SHP77 treated with DMSO at 0.1 percent for 48 hours (cell line): ENCODE results near the gene THADA.

Experiments
- DNase-seq: peaks from one replicate; lab custom pipeline; 2025; lab: John Stamatoyannopoulos, UW

The THADA gene

DNA sequence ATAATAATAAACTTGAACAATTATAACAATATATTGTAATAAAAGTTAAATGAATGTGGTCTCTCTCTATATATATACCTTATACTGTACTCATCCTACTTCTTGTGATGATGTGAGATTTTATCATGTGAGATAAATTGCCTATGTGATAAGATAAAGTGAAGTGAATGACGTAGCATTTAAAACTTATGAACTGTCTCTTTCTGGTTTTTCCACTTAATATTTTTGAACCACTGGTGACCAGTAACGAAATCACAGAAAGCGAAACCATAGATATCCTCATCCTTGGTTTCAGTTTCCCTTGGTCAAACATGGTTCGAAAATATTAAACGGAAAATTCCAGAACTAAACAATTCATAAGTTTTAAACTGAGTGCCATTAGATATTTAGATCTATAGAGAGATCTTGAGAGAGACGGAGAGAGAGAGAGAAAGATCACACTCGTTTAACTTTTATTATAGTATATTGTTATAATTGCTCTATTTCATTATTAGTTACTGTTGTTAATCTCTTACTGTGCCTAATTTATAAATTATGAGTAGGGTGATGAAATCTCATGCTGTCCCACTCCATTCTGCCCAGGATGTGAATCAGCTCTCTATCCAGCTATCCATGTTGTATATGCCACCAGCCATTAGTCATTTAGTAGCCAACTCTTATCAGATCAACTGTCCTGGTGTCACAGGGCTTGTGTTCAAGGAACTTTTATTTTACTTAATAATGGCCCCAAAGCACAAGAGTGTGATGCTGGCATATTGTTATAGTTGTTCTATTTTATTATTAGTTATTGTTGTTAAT, 156.8 kb downstream of the THADA start:
- DNase-seq, result no peak

DNA sequence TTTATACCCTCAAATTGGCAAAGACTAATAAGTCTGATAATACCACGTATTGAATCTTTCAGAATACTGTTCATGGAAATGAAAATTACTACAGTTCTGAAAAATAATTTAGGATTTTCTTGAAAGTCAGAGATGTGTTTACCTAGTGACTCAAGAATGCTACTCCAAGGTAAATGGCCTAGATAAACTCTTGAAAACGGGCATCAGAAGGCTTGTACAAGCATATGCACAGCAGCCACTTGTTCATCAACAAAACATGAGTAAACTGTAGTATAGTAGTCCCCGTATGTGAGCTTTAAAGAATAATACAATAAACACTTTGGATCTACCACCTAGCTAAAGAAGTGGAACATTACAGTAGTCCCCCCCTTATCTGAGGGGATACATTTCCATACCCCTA, 157.5 kb downstream of the THADA start:
- no peak for DNase-seq

DNA sequence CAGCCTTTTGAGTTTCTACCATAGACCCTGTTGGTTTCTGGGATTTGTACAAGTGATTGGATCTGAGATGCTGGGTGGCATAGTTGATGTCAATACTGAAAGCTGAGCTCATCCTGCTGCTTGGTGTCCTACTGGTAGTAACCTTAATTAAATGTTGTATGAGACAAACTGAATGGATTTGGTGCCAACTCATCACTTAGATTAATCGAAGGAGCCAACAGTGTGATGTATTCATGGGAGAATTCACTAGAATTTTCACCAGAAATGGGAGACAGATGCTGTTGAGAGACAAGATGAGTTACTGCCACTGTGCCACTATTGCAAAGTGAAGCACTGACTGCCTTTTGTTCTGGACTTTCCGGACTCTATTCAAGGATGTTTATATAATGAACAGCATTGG, 158.5 kb downstream of the THADA start:
- DNase-seq, result no peak

DNA sequence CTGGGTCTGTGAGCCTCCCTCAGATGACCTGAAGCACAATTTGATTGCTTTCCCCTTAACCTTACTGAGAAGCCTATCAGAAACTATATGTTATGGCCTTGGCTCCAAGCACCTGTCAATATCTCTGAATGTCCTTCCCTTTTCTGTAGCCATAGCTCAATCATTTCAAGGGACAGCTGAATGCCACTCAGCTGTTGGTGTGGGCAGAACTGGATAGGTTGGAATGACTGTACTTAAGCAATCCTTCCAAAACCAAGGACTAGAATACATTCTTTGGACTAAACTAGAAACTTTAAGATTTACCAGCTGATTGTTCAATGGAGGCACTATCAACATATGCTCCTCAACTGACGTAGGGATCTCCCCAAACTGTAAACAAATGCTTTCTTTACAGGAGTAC, 159.4 kb downstream of the THADA start:
- no peak for DNase-seq

DNA sequence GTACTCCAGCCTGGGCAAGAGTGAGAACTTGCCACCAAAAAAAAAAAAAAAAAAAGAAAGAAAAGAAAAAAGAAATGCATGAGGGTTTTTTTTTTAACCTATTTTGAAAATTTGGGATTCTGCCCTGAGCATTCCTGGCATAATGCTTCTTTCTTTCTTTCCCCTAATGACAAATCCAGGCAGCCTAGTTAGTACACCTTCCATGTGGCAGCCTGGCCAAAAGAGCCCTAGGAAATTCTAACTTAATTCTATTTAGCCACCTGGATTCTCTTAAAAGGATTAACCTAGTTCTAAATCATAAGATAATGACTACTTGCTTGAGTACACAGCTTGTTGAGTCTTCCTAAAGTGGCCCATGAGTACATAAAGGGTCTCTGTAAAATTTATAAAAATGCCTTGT, 160.1 kb downstream of the THADA start:
- no peak for DNase-seq

DNA sequence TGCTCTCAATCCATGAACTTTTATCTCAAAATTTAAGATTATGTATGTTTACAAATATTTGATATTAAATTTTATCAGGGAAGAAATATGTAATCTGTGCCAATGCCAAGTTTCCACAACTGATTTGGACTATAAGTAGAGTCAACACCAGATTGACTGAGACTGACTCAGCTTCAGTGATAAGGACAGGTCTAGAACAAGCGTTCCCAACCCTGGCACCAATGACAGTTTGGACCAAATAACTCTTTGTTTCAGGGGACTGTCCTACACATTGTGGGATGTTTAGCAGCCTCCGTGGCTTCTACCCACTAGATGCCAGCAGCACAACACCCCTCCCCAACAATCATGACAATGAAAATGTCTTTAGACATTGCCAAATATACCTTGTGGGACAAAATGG, 165.3 kb downstream of the THADA start:
- no peak for DNase-seq

DNA sequence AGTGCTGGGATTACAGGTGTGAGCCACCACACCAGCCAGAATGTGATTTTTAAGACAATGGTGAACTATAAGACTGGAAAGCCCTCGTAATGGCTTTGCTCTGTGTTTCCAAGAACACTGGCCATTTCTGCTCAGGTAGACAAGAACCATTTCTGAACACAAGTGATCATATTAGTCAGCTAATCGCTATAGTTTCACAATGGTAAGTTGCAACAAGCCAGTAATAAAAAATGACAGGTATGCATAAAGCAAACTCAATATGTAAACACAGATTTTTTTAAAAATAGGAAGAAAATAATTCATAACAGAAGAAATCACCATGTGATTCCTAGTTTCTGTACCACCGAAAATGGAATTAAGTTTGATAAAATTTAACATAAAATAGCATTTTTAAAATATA, 166.5 kb downstream of the THADA start:
- no peak for DNase-seq

DNA sequence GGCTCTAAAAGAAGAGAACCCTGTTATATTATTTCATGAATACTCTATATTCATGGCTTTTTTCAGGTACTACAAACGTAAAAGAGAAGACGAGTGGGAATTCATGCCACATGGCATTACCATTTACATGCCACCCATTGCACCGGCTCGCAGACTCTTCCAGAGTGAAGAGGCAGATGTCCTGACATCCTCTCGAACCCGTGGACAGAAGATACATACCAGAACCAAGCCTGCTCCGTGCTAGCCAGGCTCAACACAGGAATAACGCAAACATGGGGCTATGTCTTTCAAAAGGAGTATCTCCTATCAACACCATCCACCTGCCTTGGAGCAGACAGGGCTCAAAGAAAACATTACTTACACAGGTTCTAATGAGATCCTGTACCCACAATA, 168.8 kb downstream of the THADA start:
- no peak for DNase-seq

DNA sequence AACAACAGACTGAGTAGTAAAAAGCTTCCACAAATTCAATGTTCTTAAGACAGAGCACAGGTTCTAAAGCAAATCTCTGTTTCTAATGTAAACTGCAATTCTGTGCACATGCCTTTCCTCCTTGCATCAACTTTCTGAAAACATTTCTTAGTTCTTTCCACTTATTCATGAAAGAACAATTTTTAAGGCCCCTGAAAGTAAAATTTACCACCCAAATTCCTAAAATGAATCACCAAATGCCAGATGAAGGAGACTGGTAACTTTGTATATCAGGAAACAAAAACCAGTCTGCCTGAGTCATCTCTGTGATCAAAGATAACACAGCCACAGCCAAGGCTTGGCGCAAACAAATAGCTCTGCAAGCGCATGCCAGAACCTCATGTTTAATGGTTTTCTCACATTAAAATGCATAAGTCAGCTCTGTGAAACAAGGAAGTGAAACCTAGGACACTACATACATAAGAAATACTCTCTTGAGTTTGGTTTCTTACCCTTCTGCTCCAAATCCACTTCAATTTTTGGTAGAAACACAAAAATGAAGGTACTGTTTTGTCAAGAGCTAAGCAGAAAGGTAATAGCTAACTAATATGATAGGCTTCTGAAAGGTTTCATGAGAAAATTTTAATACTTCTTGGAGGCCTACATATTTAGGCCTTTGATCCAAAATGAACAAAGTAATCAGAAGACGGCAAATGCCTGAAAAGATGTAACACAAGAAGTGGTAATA, 169.4 kb downstream of the THADA start:
- no peak for DNase-seq

DNA sequence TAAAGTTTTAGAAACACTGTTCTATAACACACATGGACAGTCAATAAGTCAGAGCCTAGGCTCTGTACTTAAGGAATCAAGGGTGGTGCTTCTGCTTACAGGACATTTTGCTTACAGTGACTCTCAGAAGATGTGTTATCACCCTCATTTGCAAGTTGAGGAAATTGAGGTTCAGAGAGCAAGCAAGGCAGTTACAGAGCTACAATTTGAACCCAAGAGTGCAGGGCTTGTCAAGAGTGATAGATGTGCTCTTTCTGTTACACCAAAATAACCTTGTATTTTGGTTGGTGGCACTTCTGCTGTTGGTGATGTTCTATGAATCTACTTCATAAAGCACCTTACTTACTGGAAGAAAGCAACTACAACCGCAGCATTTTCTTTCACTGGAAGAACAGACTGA, 170.2 kb downstream of the THADA start:
- DNase-seq, result no peak

DNA sequence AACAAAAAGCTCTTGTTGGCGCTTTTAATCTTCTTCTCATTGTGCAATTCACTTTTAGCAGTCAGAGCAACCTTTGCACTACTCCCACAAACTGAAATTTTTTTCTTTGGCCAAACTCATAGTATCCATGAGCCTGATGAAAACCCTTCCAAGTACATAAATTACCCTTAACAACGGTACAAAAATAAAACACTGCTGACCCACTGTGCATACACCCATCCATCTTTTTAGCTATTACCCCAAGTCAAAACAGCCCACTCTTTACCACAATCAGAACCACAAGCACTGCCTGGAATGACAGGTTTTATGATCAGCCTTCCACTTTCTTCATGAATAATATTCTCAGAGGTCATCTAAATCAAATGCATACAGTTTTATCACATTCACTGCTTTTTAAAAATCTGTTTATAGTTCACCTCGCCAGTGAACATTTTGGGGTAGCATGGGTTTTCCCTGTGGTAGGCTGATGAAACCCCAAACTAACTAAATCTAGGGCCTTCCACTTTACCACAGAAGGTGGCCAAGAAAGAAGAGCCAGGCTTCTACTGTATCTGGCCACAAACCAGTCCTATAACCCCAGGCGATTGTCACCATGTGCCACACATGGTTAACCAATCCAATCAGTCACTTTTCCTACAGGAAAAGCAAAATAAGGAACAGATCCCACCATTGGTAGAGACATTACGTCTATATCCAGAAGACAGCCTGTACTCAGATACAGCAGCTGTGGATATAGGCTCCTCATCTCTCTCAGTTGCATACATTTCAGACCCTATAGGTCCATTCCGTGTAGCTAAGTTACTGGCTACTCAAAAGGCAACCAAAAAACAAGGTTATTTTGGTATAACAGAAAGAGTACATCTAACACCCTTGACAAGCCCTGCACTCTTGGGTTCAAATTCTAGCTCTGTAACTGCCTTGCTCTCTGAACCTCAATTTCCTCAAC, 171.3 kb downstream of the THADA start:
- no peak for DNase-seq

DNA sequence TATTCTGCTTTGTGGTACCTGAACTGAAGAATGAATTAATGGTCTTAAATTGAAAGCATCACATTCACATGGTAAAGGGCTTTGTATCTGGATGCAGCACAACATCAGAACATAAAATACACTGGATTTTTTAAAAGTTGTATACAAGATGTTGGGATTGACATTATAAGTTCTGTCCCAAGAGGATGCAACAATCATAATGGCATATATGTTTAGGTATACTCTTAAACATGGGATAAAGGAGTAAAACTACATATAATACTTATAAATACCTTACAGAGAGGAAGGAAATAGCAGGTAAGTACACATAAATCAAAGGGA, 171.9 kb downstream of the THADA start:
- no peak for DNase-seq

DNA sequence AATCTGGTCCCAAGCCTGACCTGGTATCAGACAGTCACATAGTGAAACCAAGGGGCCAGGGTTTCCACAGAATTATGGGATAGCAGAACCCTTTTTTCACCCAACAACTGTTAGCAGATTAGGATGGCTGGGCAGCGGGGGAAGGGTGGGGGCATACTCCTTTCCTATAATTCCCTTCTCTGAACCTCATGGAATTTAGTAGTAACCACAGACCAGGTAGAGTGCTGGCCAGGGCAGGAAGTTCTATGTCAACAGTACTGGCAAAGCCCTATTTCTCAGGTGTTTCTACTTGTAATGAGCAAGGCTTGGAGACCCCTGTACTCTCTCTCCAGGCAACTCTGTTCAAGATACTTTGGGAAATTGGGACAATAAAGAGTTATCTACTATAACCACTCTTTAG, 174.6 kb downstream of the THADA start:
- DNase-seq, result no peak

DNA sequence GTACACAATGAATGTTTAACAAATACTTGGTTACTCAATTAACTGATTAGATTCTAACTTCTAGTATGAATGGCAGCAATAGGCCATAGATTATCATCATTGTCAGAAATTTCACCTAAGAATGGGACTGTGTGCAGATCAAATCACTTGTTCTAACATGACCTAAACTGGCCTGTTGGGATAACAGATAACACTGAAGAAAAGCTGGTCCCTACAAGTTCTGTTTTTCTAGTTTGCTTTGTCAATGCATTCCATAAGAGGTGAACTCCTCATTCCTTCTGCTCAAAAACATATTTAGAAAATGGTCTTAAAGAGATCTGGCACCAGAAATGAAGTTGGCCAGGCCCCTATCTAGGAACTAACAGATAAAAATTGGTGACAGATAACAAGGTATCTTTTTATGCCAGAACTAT, 175.4 kb downstream of the THADA start:
- DNase-seq, result no peak

DNA sequence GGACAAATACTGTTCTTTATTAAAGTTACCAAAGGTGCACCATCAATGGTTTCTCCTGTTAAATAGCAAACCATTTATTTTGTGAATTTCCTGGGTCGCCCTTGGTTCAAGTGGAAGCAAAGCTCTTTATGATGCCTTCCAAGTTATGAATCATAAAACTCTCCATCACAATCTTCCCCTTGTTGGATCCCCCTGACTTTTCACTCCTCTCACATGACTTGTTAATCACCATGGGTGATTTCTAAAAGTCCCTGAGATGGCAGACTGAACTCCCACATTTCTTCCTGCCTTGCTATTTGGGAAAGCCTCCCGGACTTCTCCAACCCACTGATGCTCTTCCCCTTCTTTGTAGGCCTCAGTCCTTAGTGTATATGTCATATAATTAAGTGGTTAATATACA, 176.0 kb downstream of the THADA start:
- no peak for DNase-seq

DNA sequence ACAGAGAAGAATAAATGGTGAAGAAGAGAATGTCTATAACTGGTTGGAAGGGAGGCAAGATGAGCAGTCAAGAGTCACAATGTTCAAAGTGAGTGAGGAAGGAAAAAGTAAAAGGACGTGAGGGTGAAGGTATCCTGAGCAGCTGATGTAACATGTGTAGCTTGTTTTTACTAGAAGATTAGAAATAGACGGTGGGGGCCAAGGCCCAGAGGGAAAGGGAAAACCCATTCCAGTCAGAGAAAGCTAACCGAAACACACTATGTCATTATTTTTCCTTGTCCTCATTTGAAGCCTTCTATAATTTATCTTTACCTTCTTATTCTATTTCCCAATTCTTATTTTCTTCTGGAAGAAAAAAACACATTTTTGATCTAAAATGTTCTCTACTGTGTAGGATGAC, 176.6 kb downstream of the THADA start:
- DNase-seq, result no peak

DNA sequence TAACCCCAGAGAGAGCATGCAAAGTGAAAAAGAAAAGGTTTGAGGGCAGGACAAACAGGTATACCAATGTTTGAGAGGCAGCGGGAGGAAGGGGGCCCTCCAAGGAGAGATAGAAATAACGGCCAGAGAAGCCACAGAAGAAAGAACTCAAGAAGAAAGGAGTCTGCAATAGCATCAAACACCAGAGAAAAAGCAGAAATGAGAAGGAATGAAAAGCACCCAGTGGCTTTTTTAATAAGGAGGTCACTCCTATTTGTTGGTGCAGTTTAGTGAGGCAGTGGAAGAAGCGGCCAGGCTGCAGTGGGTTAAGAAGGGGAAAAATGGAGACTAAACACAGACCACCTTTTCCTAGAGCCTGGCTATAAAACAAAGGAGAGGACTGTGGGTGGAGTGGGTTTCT, 177.2 kb downstream of the THADA start:
- no peak for DNase-seq

DNA sequence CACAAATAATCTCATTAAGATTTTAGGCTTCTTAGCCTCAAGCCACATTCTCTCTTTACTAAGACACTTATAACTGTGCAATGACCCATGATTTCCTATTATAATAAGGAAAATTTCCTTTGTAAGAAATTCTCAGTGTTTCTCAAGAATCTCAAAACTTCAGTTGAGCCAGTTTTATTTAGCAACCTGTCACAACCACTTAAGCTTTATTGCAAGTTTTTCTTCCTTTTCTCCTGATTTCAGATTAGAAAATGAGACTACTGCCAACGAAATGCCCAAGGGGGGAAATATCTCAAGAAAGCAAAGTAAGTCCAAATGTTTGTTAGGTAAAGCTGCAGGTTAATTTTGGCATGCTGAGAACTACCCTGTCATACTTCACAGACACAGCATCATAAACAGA, 178.5 kb downstream of the THADA start:
- DNase-seq, result no peak

DNA sequence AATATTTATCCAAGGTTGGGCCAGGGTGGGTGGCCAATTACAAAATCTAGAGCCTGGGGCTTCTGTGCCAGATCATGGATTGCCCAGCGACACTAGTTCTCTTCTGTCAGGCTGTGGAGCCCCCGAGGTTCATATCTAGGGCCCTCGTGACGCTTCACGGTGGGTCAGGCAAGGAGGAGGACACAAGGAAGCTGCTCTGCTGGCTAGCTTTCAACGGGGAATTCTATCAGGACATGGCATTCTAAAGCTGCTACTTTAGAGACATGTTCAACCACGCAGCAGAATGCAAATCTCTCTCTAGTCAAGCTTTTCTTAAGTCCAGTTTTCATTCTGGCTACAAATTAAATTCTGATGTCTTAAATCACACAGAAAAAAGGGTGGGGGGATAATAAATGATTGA, 180.2 kb downstream of the THADA start:
- no peak for DNase-seq

DNA sequence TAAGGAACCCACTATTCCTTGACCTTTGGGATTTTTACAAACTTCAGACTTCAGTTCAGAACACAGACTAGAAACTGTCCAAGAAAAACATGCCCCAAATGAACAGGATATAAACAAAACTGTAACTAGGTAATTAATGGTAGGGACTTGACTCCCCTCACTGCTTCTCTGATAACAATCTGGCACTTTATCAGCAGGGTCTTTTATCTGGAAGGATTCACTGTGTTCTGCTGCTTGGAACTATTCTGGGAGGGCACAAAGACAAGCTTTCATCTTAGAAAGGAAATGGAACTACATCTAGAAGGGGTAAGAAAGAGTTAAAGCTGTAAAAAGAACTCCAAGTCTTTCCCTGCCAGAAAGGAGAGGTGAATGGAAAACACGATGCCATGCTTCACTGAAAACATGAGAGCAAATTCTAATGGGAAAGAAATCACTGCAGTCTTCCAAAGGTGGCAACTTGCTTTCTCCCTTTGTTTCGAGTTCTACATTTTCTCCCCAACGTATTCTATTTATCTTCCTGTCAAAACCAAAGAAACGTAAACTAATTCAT, 181.2 kb downstream of the THADA start:
- DNase-seq, result no peak

DNA sequence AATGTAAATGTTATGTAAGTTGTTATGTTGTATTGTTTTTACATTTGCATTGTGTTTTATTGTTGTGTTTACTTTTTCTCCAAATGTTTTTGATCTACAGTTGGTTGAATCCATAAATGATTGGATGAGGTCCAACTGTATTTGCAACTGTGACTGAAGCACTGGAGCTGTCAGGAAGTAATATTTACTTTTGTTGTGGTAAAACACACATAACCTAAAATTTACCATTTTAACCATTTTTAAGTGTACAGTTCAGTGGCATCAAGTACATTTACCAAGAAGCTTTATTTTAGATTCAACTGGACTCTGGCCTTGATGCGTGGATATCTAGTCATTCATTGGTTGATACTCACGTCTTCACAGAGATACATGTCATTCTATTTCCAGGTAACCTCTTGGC, 181.8 kb downstream of the THADA start:
- no peak for DNase-seq

DNA sequence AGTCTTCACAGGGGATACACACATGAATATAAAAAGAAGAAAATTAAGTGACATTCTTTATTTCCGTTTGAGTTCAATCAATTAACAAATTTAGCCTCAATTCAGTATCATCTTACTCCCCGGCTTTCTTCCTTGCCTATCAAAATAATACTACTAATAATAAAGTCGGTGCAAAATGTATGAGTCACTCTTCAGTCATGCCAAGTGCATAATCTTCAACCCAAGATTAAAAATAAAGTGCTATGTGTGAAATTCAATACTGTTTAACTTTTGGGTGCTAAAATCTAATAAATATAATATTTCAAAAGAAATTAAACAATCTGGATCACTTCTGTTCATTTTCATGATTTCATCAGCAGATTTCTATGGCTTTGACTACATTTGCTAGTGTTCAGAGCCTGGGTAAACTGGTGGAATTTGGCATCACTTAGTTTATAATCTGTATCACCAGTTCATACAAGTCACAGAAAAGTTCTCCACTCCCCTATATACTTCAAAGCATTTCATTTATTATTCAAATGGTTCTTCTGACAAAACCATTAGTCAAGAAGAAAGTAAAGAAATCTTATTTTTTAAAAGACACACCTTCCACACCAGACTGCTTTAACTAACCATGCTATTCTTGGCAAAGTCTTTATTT, 183.6 kb downstream of the THADA start:
- DNase-seq, result no peak
